H1 (cell line): Measurements from ENCODE around the gene UBE2G2. TPM values are rescaled to one million over a fixed set of nuclear protein-coding genes. Genes with fewer than 3 reads are reported as not detected.

Experiments
- TAF7 ChIP-seq: optimal IDR thresholded peaks from 2 replicates; pipeline ENCODE3; 2011; ENCODE audit warnings: low read depth, mild to moderate bottlenecking, inconsistent platforms, low read length, moderate library complexity, borderline replicate concordance
- polyA plus RNA-seq, 7 experiments: library from polyadenylated mRNA; depleted of rRNA in 3 of 7; stranded (reverse) in 5 of 7; unstranded in 2 of 7; fragments of >200 nt in 5 of 7; fragments of 200-250 nt in 2 of 7; gene quantifications; 1 replicate in 5 of 7; 2 replicates in 1 of 7; 4 replicates in 1 of 7; pipeline versions ENCODE4 v1.2.1 to v1.2.3, GENCODE V29; 2011 to 2013; ENCODE audit warnings: missing spikeins in 2 of 7, mixed read lengths in 2 of 7
- total RNA-seq: library from RNA; stranded (reverse); fragmentation: NEBNext Ultra II Directional; extraction: Animal tissue kit (Norgen Biotek cat#: 25700); gene quantifications from 2 replicates; pipeline ENCODE4 v1.2.1, GENCODE V29; 2021
- TF ChIP-seq, protein P1 (sequence below): IDR thresholded peaks from 2 replicates; pipeline ENCODE4 v1.6.1; 2012; ENCODE audit warnings: inconsistent platforms

UBE2G2 gene
- total and polyA plus RNA-seq, 2 of the 8 experiments (the other 6 are each of a cell fraction or from before 2014, with no cell fraction given) = 96.3 to 101 TPM

DNA sequence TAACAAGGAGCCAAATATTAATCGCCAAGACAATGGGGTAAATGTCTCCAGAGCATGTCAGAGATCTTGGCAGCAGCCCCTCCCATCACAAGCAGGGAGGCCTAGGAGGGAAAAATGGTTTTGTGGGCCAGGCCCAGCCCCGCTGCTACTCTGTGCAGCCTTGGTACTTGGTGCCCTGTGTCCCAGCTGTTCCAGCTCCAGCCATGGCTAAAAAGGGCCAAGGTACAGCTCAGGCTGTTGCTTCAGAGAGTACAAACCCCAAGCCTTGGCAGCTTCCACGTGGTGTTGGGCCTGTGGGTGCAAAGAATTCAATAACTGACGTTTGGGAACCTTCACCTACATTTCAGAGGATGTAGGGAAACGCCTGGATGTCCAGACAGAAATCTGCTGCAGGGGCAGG, 10.4 kb downstream of the UBE2G2 start (continued):
- TF ChIP-seq TAF7 = no peak
- TF ChIP-seq, protein P1, sequence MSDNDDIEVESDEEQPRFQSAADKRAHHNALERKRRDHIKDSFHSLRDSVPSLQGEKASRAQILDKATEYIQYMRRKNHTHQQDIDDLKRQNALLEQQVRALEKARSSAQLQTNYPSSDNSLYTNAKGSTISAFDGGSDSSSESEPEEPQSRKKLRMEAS = no peak
